Uterus (tissue), 4 donors: ENCODE measurements around the gene SLK. TPM values are rescaled to one million over a fixed set of nuclear protein-coding genes. Genes with fewer than 3 reads are reported as not detected.

Source experiments
- DNase-seq, 2 donors: peaks; one replicate each; pipeline ENCODE4 v3.0.0-alpha.2; 2019 to 2020
- H3K27ac ChIP-seq, 2 donors: fragments of 200-600 bp; sonication (generic); 1 replicate in 1 of 2; 2 replicates in 1 of 2; pipeline ENCODE4 v1.5.1; 2016 to 2018
- H3K27me3 ChIP-seq, 2 donors: fragments of 200-600 bp; sonication (generic); one replicate each; pipeline ENCODE4 v1.5.1; 2018 to 2019; ENCODE audit warnings: control low read depth in 1 of 2
- H3K36me3 ChIP-seq, 2 donors: fragments of 200-600 bp; sonication (generic); one replicate each; pipeline ENCODE4 v1.5.1; 2019; ENCODE audit warnings: control low read depth in 1 of 2
- H3K4me1 ChIP-seq, 2 donors: fragments of 200-600 bp; sonication (generic); one replicate each; pipeline ENCODE4 v1.5.1; 2018 to 2019; ENCODE audit warnings: control low read depth in 1 of 2
- H3K4me3 ChIP-seq, 2 donors: fragments of 200-600 bp; sonication (generic); 1 replicate in 1 of 2; 2 replicates in 1 of 2; pipeline ENCODE4 v1.5.1; 2018 to 2019; ENCODE audit warnings: mild to moderate bottlenecking in 1 of 2
- H3K9me3 ChIP-seq, 2 donors: fragments of 200-600 bp; sonication (generic); one replicate each; pipeline ENCODE4 v1.5.1; 2019; ENCODE audit warnings: control low read depth in 1 of 2
- POLR2A ChIP-seq, 2 donors: fragments of 450-650 bp; IDR thresholded peaks; one replicate each; pipeline ENCODE4 v1.6.1; 2016; ENCODE audit warnings: antibody characterized with exemption in 2 of 2, mild to moderate bottlenecking in 1 of 2, moderate library complexity in 1 of 2
- intact Hi-C: fragments of 100-400 bp; cut with DNase I; formaldehyde crosslinking; loops from one replicate; pipeline ENCODE4 v1.15.1; 2023; ENCODE audit warnings: low total_unique reads
- total RNA-seq, 4 donors: library from RNA; depleted of rRNA in 3 of 4; stranded (reverse); fragments of >200 nt in 3 of 4; gene quantifications; one replicate each; pipeline versions ENCODE4 v1.1.0 to v1.2.4, GENCODE V29; 2014 to 2023
- TF ChIP-seq, protein P1 (sequence below), 4 experiments: fragments of 200-600 bp in 2 of 4; fragments of 450-650 bp in 2 of 4; sonication (generic) in 2 of 4; IDR thresholded peaks; one replicate each; pipeline ENCODE4 v1.5.1; 2016 to 2019; ENCODE audit warnings: antibody characterized with exemption in 4 of 4, mild to moderate bottlenecking in 2 of 4, moderate library complexity in 1 of 4
- donor health status: DM: yes; HTN: yes; CAD: no.

Gene SLK
- total RNA-seq, 4 donors from 2014 or later: 30.9 to 78.7 (median 52.1) TPM

DNA sequence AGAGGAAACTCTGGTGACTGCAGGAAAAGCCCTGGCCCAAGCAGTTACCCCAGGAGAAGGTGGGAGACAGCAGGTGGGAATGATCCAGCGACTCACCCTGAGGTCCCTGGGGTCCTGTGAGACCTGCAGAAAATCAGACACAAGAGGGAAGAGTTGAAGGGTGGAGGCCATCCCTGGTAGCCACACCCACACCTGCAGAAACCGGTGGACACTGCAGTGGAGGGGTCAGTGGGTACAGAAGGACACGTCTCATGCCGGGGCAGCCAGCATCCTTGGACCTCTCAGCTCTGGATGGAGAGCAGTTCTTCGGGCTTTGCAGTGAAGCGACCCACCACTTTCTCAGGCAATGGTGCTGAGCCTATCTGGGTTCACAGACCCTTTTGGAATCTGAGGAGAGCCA, 79.7 kb downstream of the SLK start:
- no peak overlapping the region for H3K4me3 ChIP-seq
- no peak overlapping the region for H3K27ac ChIP-seq
- H3K27me3 ChIP-seq: no peaks in the 10 kb centered on the region
- no peaks in the 10 kb centered on the region for H3K9me3 ChIP-seq
- no peak for DNase-seq
- intact Hi-C loops: no loop called here
- no peaks in the 10 kb centered on the region for H3K36me3 ChIP-seq
- no peak for TF ChIP-seq POLR2A (IDR thresholded peaks at IDR 0.05)
- TF ChIP-seq, protein P1, sequence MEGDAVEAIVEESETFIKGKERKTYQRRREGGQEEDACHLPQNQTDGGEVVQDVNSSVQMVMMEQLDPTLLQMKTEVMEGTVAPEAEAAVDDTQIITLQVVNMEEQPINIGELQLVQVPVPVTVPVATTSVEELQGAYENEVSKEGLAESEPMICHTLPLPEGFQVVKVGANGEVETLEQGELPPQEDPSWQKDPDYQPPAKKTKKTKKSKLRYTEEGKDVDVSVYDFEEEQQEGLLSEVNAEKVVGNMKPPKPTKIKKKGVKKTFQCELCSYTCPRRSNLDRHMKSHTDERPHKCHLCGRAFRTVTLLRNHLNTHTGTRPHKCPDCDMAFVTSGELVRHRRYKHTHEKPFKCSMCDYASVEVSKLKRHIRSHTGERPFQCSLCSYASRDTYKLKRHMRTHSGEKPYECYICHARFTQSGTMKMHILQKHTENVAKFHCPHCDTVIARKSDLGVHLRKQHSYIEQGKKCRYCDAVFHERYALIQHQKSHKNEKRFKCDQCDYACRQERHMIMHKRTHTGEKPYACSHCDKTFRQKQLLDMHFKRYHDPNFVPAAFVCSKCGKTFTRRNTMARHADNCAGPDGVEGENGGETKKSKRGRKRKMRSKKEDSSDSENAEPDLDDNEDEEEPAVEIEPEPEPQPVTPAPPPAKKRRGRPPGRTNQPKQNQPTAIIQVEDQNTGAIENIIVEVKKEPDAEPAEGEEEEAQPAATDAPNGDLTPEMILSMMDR (IDR thresholded peaks at IDR 0.05): no peak
- no peaks in the 10 kb centered on the region for H3K4me1 ChIP-seq

DNA sequence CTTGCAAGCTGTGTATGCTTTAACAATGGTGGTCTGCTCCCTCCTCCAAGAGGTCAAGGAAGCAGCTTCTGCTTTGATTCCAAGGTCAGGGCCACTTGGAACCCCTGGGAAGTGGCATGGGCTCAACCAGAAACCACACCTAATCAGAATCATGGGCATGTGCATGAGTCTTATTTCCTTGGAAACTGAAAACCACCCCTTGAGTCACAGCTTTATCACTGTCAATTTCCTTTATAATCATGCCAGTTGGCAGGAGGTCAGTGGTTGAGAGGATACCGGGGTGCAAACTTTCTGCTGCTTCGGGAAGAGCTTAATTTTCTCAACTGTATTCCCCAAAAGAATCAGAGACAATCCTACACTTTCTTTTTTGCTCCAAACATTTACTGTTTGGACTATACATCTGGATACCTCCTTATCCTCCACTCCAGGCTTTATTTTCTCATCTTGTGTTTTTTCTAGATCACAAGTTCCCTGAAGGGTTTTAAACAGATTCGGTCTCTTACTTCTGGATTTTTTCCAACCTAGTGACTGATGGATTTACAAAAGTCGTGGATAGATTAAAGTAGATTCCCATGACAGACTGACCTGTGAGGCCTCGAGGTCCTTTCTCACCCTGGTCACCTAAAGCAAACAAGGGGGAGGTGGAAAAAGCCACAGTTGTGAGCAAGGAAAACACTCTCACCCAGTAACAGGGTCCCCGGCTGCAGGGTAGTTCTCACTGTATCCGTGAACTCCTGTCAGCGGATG, 82.7 kb downstream of the SLK start:
- DNase-seq: no peak
- H3K27ac ChIP-seq: no peak overlapping the region
- H3K4me1 ChIP-seq: no peaks in the 10 kb centered on the region
- H3K9me3 ChIP-seq: no peaks in the 10 kb centered on the region
- TF ChIP-seq, protein P1 (IDR thresholded peaks at IDR 0.05): no peak
- TF ChIP-seq POLR2A (IDR thresholded peaks at IDR 0.05): no peak
- intact Hi-C loops: no loop called here
- no peaks in the 10 kb centered on the region for H3K36me3 ChIP-seq
- H3K27me3 ChIP-seq: no peaks in the 10 kb centered on the region
- no peak overlapping the region for H3K4me3 ChIP-seq

DNA sequence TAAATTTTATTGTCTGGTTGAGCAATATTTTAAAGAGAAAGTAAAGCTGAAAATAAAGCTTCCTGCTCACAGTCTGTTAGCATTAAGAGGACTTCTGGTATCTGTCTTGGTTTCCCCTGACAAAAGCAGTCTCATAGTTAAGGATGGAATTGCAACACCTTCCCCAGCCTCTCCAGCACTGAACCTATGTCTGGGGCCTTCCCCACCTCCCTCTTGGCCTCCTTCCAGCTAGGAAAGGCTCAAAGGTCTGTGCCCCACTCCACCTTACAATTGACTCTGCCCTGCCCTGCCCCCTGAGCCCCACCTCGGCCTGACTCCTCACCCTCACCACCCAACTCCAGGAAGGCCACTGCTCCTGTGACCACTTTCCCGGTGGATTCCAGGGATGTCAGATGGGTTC, 85.5 kb downstream of the SLK start:
- Histone ChIP-seq H3K36me3 (no peaks in the 10 kb centered on the region), H3K9me3 (no peaks in the 10 kb centered on the region), H3K4me3 (no peak overlapping the region), H3K4me1 (no peaks in the 10 kb centered on the region), H3K27me3 (no peaks in the 10 kb centered on the region), H3K27ac (no peak overlapping the region)
- intact Hi-C loops: no loop called here
- no peak for TF ChIP-seq POLR2A (IDR thresholded peaks at IDR 0.05)
- TF ChIP-seq, protein P1 (IDR thresholded peaks at IDR 0.05): no peak
- no peak for DNase-seq

DNA sequence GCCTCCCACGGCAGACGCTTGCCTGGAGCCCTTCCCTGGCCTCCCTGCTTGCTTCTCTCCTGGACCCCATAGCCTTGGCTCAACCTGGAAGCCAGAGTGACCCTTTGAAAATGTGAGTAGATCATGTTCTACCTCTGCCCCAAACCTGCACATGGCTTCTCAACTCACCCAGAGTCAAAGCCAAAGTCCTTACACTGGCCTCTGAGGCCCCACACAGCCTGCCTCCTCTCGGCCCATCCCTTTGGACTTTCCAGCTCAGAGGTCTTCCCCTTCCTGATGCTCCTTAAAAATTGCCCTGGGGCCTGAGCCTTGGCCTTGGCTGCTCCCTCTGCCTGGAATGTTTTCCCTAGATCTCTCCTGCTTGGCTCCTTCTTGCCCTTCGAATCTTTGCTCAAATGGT, 86.3 kb downstream of the SLK start:
- H3K27me3 ChIP-seq: no peaks in the 10 kb centered on the region
- intact Hi-C loops: no loop called here
- H3K4me1 ChIP-seq: no peaks in the 10 kb centered on the region
- TF ChIP-seq, protein P1 (IDR thresholded peaks at IDR 0.05): no peak
- no peak for TF ChIP-seq POLR2A (IDR thresholded peaks at IDR 0.05)
- no peak overlapping the region for H3K4me3 ChIP-seq
- no peak overlapping the region for H3K27ac ChIP-seq
- H3K9me3 ChIP-seq: no peaks in the 10 kb centered on the region
- H3K36me3 ChIP-seq: no peaks in the 10 kb centered on the region
- no peak for DNase-seq

DNA sequence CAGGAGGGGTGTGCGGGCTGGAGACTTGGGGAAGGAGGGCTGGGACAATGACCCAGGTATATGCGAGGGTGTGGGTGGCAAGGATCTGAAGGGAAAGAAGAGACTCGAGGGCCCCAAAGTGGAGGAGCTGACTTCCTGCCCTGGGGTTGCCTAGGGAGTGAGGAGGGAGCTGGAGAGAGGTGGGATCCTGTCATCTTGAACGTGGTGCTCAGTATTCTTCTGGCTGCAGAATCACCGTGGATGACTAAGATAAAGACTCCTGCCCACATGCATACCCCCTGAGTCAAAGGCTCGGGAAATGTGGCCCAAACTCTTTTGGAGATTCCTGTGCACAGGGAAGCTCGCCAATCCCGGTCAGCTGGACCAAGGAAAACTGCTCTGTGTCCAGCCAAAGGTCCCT, 87.5 kb downstream of the SLK start:
- no peaks in the 10 kb centered on the region for H3K27me3 ChIP-seq
- no peak for DNase-seq
- H3K27ac ChIP-seq: no peak overlapping the region
- no peaks in the 10 kb centered on the region for H3K36me3 ChIP-seq
- no peaks in the 10 kb centered on the region for H3K9me3 ChIP-seq
- intact Hi-C loops: no loop called here
- no peaks in the 10 kb centered on the region for H3K4me1 ChIP-seq
- H3K4me3 ChIP-seq: no peak overlapping the region
- TF ChIP-seq POLR2A (IDR thresholded peaks at IDR 0.05): no peak
- TF ChIP-seq, protein P1 (IDR thresholded peaks at IDR 0.05): no peak
